Left ventricle myocardium inferior (tissue), 1 donor: ENCODE measurements around the gene BPGM. TPM values are rescaled to one million over a fixed set of nuclear protein-coding genes. Genes with fewer than 3 reads are reported as not detected.
"Not testable (repeated sequence)": the region's sequence is repeated elsewhere in the genome, so short reads cannot be mapped to it uniquely, and the experiment has no call there.

Experiments
- DNase-seq: peaks from one replicate; pipeline ENCODE4 v3.0.0-alpha.2; 2020
- H3K27ac ChIP-seq: fragments of 200-600 bp; replicated peaks from 2 replicates; pipeline ENCODE4 v1.8.0; 2021
- H3K27me3 ChIP-seq: fragments of 200-600 bp; 2 replicates; pipeline ENCODE4 v1.8.0; 2021; ENCODE audit warnings: low read depth
- H3K36me3 ChIP-seq: fragments of 200-600 bp; 2 replicates; pipeline ENCODE4 v1.8.0; 2021
- H3K4me1 ChIP-seq: fragments of 200-600 bp; 2 replicates; pipeline ENCODE4 v1.8.0; 2021
- H3K4me3 ChIP-seq: fragments of 200-600 bp; 2 replicates; pipeline ENCODE4 v1.8.0; 2021; ENCODE audit warnings: mild to moderate bottlenecking, moderate library complexity
- H3K9me3 ChIP-seq: fragments of 200-600 bp; replicated peaks from 2 replicates; pipeline ENCODE4 v1.8.0; 2021
- CTCF ChIP-seq: fragments of 200-600 bp; IDR thresholded peaks from 2 replicates; pipeline ENCODE4 v1.8.0; 2021; ENCODE audit warnings: antibody characterized with exemption, mild to moderate bottlenecking, borderline replicate concordance
- intact Hi-C: fragments of 100-400 bp; cut with micrococcal nuclease; formaldehyde crosslinking; loops from one replicate; pipeline ENCODE4 v1.11.0; 2022
- total RNA-seq: library from RNA; stranded (reverse); fragmentation: NEBNext Ultra II Directional; extraction: Animal tissue kit (Norgen Biotek cat#: 25700); gene quantifications from one replicate; pipeline ENCODE4 v1.2.1, GENCODE V29; 2021
- donor health status: DM: no; HTN: yes; CAD: no; lungs with severe emphysema.

Gene BPGM
- total RNA-seq, 1 donor from 2014 or later: 13.9 TPM

- H3K27ac ChIP-seq: no peak overlapping the region
- H3K36me3 ChIP-seq: no peaks in the 10 kb centered on the region
- H3K4me1 ChIP-seq: peaks cover 9% of the 10 kb centered on the region
- no peak for TF ChIP-seq CTCF
- H3K9me3 ChIP-seq: no peaks in the 10 kb centered on the region
- no peaks in the 10 kb centered on the region for H3K27me3 ChIP-seq
- intact Hi-C loops: no loop called here
- H3K4me3 ChIP-seq: no peak overlapping the region
- DNase-seq: no peak
These were observed 6.9 kb upstream of the BPGM start for GRCh38 chr7:134639683-134640279.

GRCh38 chr7:134640842-134641715, 5.6 kb upstream of the BPGM start:
- no peaks in the 10 kb centered on the region for H3K27me3 ChIP-seq
- no peak overlapping the region for H3K4me3 ChIP-seq
- H3K9me3 ChIP-seq: no peaks in the 10 kb centered on the region
- H3K36me3 ChIP-seq: no peaks in the 10 kb centered on the region
- DNase-seq: no peak
- intact Hi-C loops: no loop called here
- no peak for TF ChIP-seq CTCF
- no peak overlapping the region for H3K27ac ChIP-seq
- peaks cover 15% of the 10 kb centered on the region for H3K4me1 ChIP-seq

- H3K4me3 ChIP-seq, H3K27me3 ChIP-seq, H3K27ac ChIP-seq, DNase-seq, H3K36me3 ChIP-seq, H3K9me3 ChIP-seq, intact Hi-C loops: not testable (repeated sequence)
- H3K4me1 ChIP-seq: peaks cover 15% of the 10 kb centered on the region
These were observed 4.7 kb upstream of the BPGM start for GRCh38 chr7:134641981-134642380.

- H3K27ac ChIP-seq: no peak overlapping the region
- H3K27me3 ChIP-seq: no peaks in the 10 kb centered on the region
- H3K4me3 ChIP-seq: no peak overlapping the region
- peaks cover 26% of the 10 kb centered on the region for H3K4me1 ChIP-seq
- H3K36me3 ChIP-seq: no peaks in the 10 kb centered on the region
- no peaks in the 10 kb centered on the region for H3K9me3 ChIP-seq
- no peak for TF ChIP-seq CTCF
- no peak for DNase-seq
- intact Hi-C loops: no loop called here
These were observed 3.5 kb upstream of the BPGM start for GRCh38 chr7:134643131-134643530.

GRCh38 chr7:134645478-134645877, 1.2 kb upstream of the BPGM start:
- intact Hi-C loops: no loop called here
- peak overlapping the region; percentile 69 for H3K4me3 ChIP-seq
- DNase-seq: no peak
- H3K9me3 ChIP-seq: no peaks in the 10 kb centered on the region
- no peaks in the 10 kb centered on the region for H3K36me3 ChIP-seq
- H3K27me3 ChIP-seq: no peaks in the 10 kb centered on the region
- peak overlapping the region; percentile 77 for H3K27ac ChIP-seq
- TF ChIP-seq CTCF: no peak
- H3K4me1 ChIP-seq: peaks cover 32% of the 10 kb centered on the region

- Histone ChIP-seq H3K27me3 (no peaks in the 10 kb centered on the region), H3K4me3 (peak overlapping the region; percentile 69), H3K9me3 (no peaks in the 10 kb centered on the region), H3K36me3 (no peaks in the 10 kb centered on the region), H3K4me1 (peaks cover 32% of the 10 kb centered on the region), H3K27ac (peak overlapping the region; percentile 77)
- no peak for TF ChIP-seq CTCF
- intact Hi-C loops: no loop called here
- no peak for DNase-seq
These were observed 718 bp upstream of the BPGM start for GRCh38 chr7:134645935-134646334.
